Measurements from ENCODE around the gene FBXO28. TPM values are rescaled to one million over a fixed set of nuclear protein-coding genes. Genes with fewer than 3 reads are reported as not detected.
A peak's percentile ranks its signal among the peaks of the same experiment; 100 is the strongest.

Gene FBXO28
- total RNA-seq, 4 donors from 2014 or later = 25.2 to 34.3 (median 31.5) TPM

DNA sequence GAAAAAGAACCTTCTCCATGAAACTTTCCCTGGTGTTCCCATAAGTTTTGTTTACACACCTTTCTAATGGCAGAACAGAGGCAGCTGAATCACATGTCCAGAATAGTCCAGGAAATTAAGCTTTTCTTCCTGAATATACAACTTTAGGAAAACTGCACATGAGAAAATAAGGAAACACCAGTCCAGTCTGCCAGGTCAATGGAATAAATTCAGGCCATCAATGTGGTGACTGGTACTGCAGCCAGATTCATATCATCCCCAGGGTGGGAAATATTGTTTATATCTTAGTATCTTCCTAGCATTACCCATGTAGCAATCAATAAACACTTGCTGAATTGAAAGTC, 6.7 kb upstream of the FBXO28 start:
- TF ChIP-seq, protein P1, sequence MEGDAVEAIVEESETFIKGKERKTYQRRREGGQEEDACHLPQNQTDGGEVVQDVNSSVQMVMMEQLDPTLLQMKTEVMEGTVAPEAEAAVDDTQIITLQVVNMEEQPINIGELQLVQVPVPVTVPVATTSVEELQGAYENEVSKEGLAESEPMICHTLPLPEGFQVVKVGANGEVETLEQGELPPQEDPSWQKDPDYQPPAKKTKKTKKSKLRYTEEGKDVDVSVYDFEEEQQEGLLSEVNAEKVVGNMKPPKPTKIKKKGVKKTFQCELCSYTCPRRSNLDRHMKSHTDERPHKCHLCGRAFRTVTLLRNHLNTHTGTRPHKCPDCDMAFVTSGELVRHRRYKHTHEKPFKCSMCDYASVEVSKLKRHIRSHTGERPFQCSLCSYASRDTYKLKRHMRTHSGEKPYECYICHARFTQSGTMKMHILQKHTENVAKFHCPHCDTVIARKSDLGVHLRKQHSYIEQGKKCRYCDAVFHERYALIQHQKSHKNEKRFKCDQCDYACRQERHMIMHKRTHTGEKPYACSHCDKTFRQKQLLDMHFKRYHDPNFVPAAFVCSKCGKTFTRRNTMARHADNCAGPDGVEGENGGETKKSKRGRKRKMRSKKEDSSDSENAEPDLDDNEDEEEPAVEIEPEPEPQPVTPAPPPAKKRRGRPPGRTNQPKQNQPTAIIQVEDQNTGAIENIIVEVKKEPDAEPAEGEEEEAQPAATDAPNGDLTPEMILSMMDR (IDR thresholded peaks at IDR 0.05) = no peak
- TF ChIP-seq POLR2A (IDR thresholded peaks at IDR 0.05) = no peak
- H3K36me3 ChIP-seq = no peaks in the 10 kb centered on the region
- DNase-seq = no peak
- H3K27ac ChIP-seq = no peak overlapping the region
- H3K27me3 ChIP-seq = peaks cover 0 to 23% (median 0%) of the 10 kb centered on the region in 4 donors
- H3K9me3 ChIP-seq = no peaks in the 10 kb centered on the region
- no peak overlapping the region for H3K4me3 ChIP-seq
- intact Hi-C loops (cut with DNase I) = no loop called here
- H3K4me1 ChIP-seq = peaks cover 0 to 4% (median 0%) of the 10 kb centered on the region in 3 donors

GRCh38 chr1:224108991-224109390, 4.9 kb upstream of the FBXO28 start:
- Histone ChIP-seq H3K27me3 (peaks cover 0 to 23% (median 0%) of the 10 kb centered on the region in 4 donors), H3K36me3 (no peaks in the 10 kb centered on the region), H3K4me3 (no peak overlapping the region), H3K4me1 (peaks cover 0 to 13% (median 5%) of the 10 kb centered on the region in 3 donors), H3K9me3 (no peaks in the 10 kb centered on the region), H3K27ac (no peak overlapping the region)
- intact Hi-C loops (cut with DNase I) = no loop called here
- no peak for TF ChIP-seq POLR2A (IDR thresholded peaks at IDR 0.05)
- TF ChIP-seq, protein P1 (IDR thresholded peaks at IDR 0.05) = no peak
- DNase-seq = no peak

DNA sequence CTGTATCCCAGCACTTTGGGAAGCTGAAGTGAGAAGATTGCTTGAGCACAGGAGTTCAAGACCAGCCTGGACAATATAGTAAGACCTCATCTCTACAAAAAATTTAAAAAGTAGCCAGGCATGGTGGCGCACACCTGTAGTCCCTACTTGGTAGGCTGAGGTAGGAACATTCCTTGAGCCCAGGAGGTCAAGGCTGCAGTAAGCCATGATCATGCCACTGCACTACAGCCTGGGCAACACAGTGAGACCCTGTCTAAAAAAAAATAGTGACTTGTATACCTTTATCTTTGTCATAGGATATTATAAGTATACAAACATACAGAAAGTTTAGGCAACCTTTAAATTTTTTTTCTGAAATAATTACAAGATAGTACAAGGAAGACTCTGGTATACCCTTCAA, 3.9 kb upstream of the FBXO28 start:
- intact Hi-C loops (cut with DNase I) = loop anchor here (10.0 kb wide), 2 partner anchors 225 to 345 kb away; partner anchors contain the start of gene NVL
- no peaks in the 10 kb centered on the region for H3K36me3 ChIP-seq
- no peak overlapping the region for H3K4me3 ChIP-seq
- WGBS, 2 donors = 81 to 100% methylated on average over 1 of the region's 1 CpG
- no peak for DNase-seq
- no peak overlapping the region for H3K27ac ChIP-seq
- peaks cover 3 to 18% (median 6%) of the 10 kb centered on the region in 3 donors for H3K4me1 ChIP-seq
- TF ChIP-seq, protein P1 (IDR thresholded peaks at IDR 0.05) = no peak
- TF ChIP-seq POLR2A (IDR thresholded peaks at IDR 0.05) = no peak
- H3K9me3 ChIP-seq = no peaks in the 10 kb centered on the region
- H3K27me3 ChIP-seq = peaks cover 0 to 23% (median 0%) of the 10 kb centered on the region in 4 donors

GRCh38 chr1:224113005-224113404, 906 bp upstream of the FBXO28 start:
- no peak overlapping the region for H3K27ac ChIP-seq
- TF ChIP-seq, protein P1 (IDR thresholded peaks at IDR 0.05) = no peak
- no peak for TF ChIP-seq POLR2A (IDR thresholded peaks at IDR 0.05)
- no peak overlapping the region for H3K4me3 ChIP-seq
- H3K9me3 ChIP-seq = no peaks in the 10 kb centered on the region
- H3K27me3 ChIP-seq = peaks cover 0 to 23% (median 0%) of the 10 kb centered on the region in 4 donors
- intact Hi-C loops (cut with DNase I) = loop anchor here (10.0 kb wide), 2 partner anchors 222 to 342 kb away; partner anchors contain the start of gene NVL
- peaks cover 0 to 7% (median 0%) of the 10 kb centered on the region in 3 donors for H3K36me3 ChIP-seq
- H3K4me1 ChIP-seq = peaks cover 5 to 41% (median 23%) of the 10 kb centered on the region in 3 donors
- 61 to 70% methylated on average over 10 of the region's 10 CpGs for WGBS, 2 donors
- DNase-seq = no peak

GRCh38 chr1:224113545-224113917, 380 bp upstream of the FBXO28 start:
- Histone ChIP-seq H3K27ac (peak overlapping the region; percentile 89 to 98 (median 94)), H3K27me3 (peaks cover 0 to 23% (median 0%) of the 10 kb centered on the region in 4 donors), H3K9me3 (no peaks in the 10 kb centered on the region), H3K4me1 (peaks cover 5 to 41% (median 23%) of the 10 kb centered on the region in 3 donors), H3K36me3 (peaks cover 0 to 11% (median 0%) of the 10 kb centered on the region in 3 donors), H3K4me3 (peak overlapping the region; percentile 53 to 97 (median 79))
- DNase-seq = no peak
- WGBS, 2 donors = 36 to 40% methylated on average over 2 of the region's 2 CpGs
- TF ChIP-seq POLR2A (IDR thresholded peaks at IDR 0.05) = no peak
- TF ChIP-seq, protein P1 (IDR thresholded peaks at IDR 0.05) = no peak
- intact Hi-C loops (cut with DNase I) = loop anchor here (10.0 kb wide), 2 partner anchors 221 to 341 kb away; partner anchors contain the start of gene NVL

Measured in esophagus squamous epithelium (tissue), 5 donors.